Stimulated activated CD8-positive, alpha-beta memory T cell treated with anti-CD3 and anti-CD28 coated beads, Interleukin-7, amount 100 ng/mL, for 4 hours (primary cell): Measurements from ENCODE around the gene GDPD5.
"Not testable (repeated sequence)": the region's sequence is repeated elsewhere in the genome, so short reads cannot be mapped to it uniquely, and the experiment has no call there.

ENCODE experiments used
- DNase-seq, 2 donors: peaks; one replicate each; pipeline ENCODE4 v3.0.0-alpha.2; 2020; ENCODE audit warnings: low read depth in 2 of 2

GDPD5 gene

DNA sequence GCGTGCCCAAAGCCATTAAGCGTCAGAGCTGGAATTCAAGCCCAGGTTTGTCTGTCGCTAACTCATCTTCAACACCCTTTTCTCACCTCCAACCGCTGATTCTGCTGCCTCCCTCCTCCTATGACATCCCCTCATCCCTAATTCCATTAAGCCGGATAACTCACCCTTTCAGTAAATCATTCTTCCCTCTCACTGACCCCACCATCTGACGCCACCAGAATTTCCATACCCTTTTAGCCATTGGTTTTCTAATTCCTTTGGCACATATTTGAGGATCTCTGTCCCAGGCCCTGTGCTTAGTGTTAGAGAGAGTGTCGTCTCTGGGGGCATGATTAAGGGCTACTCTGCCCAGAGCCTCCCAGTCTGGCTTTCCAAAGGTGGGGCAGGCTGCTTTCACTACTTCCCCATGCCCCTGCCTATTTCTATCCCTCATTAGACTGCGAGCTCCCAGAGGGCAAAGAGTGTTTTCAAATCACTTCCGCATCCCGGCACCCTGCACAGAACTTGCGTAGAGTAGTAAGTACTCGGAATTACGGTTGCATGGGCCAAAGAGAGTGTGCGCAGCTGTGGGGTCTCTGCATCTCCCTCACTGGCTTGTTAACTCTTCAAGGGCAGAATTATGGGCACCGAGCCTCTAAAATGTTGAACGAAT, 96.6 kb downstream of the GDPD5 start:
- DNase-seq = no peak

DNA sequence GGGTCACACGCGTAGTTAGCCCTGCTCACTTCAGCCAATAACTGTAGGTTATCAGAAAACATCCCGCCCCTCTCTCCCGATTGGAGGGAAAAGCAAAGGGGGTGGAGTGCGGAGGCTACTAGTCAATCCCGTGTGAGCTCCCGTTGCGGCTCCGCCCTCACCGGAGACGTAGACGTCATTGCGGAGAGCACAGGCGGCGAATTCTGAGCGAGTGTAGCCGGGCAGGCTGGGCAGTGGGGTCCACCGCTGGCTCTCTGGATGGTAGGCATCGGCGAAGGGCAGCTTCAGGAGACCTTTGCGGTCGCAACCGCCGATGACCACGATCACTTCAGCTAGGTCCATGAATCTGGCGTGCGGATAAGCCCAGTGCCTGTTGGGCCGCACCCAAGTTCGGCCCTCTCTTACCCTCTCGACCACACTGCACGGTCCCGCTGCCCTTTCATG, 97.4 kb downstream of the GDPD5 start:
- DNase-seq = peak; percentile 39 to 66

DNA sequence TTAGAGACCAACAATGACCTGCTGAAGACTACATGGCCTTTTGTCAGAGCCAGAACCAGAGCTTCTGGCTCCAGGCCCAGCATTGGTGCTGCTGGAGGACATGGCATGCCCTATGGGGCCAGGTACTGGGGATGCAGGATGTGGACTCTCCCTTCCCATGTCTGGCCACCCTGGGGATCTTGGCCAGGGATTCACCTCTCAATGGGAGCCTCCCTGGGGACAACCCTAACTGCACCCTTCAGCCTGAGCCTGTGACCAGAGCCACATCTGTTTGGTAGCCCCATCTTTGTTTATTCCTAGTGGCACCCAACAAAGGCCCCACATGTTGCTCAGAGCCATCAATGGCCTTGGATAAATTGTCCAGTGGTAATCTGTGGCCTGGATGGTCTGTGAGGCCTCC, 98.6 kb downstream of the GDPD5 start:
- no peak for DNase-seq

DNA sequence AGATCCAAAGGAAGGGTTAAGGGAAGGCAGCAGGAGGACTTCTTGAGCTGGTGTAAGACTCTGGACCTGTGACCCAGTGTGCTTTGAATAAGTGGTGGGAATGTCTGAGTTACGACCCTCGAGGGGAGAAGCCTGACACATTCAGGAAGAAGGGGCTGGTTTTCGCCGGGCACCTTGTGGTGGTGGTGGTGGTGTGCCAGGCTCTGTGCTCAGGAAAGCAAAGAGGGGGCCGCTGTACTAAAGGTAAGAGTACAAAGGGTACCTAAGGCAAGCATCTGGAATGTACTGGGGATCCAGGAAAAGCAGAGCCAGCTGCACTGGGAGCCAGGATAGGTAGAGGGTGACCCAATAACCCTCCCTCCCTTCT, 99.0 kb downstream of the GDPD5 start:
- no peak for DNase-seq

DNA sequence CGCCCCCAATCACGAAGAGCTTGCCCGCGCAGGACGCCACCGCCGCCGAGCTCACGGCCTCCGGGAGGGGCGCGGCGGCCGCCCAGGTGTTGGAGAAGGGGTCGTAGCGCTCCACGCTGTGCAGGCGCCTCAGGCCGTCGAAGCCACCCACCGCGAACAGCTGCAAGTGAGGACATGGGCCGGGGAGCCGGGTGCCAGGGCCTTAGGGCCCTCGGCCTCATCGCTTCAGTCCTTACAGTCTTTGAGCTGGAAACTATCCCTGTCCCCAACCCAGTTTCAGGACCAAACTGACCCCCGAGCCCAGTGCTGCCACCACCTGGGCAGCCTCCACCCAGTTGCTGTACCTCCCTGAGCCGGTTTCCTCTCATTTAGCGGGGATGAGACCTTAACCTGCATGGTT, 100.3 kb downstream of the GDPD5 start:
- DNase-seq = no peak

DNA sequence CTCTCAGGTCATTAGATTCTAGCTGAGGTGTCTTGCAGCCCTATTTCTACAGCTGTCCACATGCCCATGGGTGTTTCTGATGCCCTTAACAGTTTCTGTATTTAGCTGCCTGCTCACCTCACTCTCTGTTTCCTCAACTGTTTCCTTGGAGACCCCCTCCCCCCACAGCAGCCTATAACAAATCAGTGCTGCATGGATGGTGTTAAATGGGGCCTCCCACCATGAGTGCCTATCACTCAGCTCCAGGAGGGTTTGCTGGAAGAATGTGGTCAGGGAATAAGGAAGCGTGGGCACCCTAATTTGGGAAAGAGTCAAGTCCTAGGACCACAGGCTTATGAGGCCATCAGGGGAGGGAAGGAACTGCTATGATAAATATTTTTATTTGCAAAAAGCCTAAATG, 101.3 kb downstream of the GDPD5 start:
- DNase-seq = no peak

DNA sequence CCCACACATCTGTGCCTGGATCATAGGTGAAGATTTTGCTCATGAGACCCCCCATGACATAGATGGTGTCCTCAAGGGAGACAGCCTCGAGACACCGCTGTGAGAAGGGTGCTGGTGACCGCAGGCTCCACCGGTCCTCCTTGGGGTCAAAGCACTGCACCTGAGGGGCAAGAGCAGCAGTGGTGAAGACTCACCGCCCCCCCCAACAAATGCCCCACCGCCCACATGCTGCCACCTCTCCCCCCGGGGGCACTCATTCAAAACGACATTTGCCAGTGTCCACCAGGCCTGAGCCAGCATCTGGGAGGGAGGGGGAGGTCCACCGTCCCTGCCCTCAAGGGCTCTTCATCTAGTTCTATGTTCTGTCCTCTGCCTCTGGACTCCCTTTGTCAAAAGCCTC, 102.0 kb downstream of the GDPD5 start:
- no peak for DNase-seq

DNA sequence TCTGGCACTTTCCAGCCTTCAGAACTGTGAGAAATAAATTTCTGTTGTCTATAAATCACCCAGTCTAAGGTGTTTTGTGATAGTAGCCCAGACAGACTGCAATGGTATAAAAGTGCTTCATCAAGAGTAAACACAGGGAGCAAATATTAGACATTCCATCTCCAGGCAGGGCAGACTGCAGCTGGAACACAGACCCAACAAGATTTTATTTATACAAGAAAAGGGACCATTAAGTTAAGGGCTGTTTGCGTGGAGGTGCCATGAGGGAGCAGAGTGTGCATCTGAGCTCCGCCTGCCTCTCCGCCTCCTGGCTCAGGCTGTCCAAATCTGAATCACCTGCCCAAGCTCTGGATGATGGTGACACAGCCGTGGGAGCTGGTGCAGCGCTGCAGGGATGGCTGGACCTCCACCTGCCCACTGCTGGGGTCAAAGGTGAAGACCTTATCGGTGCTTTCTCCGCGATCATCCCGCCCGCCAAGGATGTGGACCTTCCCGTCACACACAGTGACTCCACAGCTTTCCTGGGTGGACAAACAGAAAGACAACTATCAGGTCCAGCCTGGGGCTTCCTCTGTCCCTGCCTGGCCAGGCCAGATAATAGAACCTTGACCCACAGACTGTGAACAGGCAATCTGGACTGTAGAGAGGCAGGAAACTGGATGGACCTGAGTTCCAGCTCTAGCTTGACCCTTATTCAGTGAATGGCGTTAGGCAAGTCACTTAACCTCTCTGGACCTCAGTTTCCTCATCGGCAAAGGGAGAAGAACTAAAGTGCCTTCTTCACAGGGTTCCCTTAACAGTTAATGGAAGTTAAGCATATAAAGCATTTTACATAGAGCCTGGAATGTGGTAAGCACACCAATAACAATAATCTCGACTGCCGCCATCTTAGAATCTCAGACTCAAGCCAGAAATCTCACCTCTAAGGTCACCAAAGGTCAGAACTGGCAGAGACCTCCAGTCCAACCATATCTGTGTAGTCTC, 103.2 kb downstream of the GDPD5 start:
- DNase-seq = no peak

DNA sequence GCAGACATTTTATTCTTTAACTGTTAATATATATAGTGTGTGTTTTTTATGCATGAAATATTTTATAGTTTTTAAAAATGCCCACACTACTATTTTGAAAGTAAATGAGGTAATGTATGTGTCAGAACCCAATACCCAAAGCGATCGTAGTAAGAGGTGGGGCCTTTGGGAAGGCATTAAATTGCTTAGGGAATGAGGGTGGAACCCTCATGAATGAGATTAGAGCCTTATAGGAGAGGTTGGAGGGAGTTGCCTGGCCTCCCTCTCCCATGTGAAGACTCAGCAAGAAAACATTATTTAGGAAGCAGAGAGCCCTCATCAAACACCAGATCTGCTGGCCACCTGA, 103.9 kb downstream of the GDPD5 start:
- DNase-seq = no peak

DNA sequence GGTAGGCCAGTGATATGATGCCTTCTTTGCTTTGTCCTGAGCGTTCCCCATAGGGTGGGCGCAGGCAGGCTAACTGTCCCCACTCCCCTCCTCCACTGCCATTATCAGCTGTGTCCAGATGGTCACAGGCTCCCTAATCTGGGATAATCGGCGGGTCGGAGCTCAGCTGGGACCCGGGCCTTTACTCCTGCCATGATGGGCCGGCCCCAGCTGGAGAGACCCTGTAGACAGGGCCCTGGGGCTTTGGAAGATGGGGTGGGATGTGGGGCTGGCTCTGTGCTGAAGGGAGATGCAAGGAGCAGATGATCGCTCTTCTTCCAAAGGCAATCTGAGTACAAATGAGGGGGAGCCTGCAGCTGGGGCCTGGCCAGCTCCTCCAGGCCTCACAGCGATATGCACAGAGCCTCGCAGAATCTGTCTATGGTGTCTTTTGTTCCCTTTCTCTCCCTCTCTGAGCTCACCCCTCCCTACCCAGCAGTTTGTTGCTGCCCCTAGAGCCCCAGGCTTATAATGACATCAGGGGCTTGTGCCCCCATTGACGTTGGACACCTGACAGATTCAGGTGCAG, 104.6 kb downstream of the GDPD5 start:
- DNase-seq = no peak

DNA sequence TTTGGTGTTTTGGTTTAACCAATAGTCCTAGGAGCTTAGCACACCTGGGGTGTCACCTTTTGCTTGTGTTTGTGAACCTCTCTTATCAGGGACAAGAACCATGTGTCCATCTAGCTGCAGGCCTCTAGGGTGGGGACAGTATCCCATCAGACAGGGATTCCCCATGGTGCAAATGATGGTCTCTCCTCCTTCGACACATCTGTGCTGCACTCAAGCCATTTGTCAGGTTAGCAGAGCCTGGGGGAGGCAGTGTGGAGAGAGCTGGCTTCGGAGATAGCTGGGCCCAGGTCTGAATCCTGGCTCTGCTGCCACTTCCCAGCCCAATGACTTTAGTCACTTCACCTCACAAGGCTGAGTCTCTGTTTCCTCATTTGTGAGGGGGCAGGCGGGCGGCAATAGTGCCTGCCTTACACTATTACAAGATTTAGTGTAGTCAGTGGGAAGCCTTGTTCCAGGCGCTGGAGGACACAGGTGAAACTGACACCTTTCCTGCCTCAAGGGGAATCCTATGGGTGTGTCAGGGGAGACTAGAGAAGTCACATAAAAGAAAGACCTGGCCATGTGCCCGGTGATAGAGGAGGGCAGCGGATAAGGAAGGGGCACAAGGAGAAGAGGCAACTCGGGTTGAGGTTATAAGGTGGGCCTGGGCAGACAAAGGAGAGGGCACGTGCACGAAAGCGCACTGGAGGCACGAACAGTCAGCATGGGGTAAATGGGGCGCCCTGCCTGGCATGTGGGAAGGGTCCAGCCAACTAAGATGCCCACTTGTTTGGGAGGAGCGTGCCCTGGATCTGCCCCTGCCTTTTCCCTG, 105.3 kb downstream of the GDPD5 start:
- DNase-seq = no peak

DNA sequence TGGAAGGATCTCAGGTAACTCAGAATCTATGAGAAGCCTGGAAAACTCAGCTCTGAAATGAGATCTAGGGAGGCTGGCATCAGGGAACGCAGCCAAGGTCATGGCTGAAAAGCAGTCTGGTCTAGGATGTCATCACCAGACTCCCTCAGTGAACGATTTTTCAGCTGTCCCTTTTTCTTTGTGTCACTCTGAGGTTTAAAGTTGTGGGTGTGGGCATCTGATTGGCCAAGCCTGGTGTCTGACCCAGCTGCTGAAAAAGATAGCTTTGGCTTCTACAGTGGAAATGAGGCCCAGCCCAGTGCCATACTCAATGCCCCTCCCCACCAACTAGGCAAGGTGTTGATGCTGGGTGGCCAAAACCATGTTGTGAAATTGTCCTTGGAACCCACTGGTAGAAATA, 111.9 kb downstream of the GDPD5 start:
- DNase-seq = no peak

DNA sequence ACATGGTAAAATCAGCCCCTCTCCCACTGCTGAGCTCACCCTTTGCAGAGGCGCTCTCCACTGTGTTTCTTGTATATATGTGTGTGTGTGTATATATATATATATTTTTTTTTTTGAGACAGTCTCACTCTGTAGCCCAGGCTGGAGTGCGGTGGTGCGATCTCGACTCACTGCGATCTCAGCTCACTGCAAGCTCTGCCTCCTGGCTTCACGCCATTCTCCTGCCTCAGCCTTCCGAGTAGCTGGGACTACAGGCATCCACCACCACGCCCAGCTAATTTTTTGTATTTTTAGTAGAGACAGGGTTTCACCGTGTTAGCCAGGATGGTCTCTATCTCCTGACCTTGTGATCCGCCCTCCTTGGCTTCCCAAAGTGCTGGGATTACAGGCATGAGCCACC, 112.6 kb downstream of the GDPD5 start:
- DNase-seq = not testable (repeated sequence)

DNA sequence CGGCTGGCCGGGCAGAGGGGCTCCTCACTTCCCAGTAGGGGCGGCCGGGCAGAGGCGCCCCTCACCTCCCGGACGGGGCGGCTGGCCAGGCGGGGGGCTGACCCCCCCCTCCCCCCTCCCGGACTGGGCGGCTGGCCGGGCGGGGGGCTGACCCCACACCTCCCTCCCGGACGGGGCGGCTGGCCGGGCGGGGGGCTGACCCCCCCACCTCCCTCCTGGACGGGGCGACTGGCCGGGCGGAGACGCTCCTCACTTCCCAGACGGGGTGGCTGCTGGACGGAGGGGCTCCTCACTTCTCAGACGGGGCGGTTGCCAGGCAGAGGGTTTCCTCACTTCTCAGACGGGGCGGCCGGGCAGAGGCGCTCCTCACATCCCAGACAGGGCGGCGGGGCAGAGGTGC, 115.8 kb downstream of the GDPD5 start:
- DNase-seq = not testable (repeated sequence)

DNA sequence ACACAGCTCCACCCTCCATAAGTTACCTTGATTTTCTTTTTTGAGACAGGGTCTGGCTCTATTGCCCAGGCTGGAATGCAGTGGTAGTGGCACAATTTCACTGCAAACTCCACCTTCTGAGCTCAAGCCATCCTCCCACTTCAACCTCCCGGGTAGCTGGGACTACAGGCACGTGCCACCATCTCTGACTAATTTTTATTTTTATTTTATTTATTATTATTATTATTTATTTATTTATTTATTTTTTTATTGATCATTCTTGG, 116.9 kb downstream of the GDPD5 start:
- DNase-seq = no peak

DNA sequence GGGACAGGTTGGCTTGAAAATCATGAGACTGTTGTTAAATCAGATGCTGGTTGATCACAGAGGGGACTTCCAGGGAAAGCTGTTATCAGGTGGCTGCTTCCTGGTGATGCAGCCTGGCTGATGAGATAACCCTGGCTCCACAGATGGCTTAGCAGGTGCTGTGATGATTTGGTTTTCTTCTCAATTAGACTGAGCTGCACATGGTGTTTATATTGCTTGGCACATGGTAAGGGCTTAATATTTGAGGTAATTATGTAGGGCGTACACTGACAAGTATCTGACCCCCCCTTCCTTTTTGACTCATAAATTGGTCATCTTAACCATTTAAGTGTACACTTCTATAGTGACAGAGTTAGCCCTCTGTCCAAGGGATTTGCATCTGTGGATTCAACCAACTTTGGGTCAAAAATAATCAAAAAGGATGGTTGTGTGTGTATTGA, 119.4 kb downstream of the GDPD5 start:
- no peak for DNase-seq

DNA sequence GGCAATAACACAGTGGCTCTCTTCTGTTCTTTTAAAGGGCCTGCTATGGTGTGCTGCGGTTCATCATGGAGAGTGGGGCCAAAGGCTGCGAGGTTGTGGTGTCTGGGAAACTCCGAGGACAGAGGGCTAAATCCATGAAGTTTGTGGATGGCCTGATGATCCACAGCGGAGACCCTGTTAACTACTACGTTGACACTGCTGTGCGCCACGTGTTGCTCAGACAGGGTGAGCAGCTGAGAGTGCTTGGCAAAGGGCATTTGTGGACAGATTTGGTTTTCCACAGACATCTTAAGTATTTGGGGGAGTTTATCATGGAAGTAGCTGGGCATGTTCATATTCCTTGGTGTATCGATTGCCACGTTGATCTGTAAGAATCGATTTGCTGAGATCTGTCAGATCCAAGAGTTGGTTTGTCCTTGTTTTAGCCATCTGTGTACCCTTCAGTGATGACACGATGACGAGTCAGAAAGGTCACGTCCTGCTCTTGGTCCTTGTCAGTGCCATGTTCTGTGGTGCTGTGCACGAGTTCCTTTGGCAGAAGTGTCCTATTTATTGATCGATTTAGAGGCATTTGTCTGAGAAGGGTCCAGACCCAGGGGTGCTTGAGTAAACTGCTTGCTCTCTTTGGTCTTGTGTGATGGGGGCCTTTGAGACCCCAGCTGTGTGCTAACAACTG, 121.6 kb downstream of the GDPD5 start:
- DNase-seq = no peak

DNA sequence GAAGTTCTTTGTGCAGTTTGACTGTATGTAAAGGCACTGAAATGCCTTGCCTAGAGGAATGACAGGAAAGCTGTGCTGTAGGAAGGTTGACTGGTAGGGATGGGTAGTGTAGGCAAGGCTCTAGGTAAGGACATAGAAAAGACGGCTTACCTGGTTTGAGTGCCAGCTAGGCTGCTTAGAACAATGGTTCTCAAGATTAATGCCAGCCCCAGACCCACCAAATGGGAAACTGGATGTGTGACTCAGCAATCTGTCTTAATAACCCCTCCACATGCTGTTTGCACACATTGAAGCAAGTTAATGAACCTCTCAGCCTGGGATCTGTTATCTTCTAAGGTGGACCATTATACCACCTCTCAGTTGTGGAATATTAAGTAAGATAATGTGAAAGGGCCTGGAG, 122.7 kb downstream of the GDPD5 start:
- no peak for DNase-seq

DNA sequence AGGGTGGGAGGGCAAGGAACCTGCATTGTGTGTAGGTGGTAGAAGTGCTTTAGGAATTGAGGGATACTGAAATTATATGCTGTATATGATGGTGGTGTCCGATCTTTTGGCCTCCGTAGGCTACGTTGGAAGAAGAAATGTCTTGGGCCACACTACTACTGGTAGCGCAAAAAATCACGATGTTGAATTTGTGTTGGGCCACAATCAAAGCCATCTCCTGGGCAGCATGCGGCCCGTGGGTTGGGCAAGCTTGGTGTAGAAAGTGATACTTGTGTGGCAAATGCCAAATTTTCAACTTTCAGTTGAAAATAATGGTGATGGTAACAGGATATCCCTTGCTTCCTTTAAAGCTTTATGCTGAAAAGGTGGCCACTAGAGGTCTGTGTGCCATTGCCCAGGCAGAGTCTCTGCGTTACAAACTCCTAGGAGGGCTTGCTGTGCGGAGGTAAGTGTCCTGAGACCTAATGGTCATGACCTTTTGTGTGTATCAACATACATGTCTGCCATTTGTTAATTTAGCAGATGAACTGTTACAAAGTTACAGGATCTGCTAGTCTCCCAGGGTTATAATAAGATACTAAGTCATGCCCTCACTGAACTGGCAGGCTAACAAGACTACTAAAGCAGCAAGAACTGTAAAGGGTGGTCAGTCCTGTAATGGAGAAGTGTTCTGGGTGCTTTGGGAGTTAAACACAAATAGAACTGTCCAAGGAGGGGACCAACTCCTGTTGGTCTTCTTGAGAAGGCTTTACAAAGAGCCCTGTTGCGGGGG, 123.6 kb downstream of the GDPD5 start:
- no peak for DNase-seq

DNA sequence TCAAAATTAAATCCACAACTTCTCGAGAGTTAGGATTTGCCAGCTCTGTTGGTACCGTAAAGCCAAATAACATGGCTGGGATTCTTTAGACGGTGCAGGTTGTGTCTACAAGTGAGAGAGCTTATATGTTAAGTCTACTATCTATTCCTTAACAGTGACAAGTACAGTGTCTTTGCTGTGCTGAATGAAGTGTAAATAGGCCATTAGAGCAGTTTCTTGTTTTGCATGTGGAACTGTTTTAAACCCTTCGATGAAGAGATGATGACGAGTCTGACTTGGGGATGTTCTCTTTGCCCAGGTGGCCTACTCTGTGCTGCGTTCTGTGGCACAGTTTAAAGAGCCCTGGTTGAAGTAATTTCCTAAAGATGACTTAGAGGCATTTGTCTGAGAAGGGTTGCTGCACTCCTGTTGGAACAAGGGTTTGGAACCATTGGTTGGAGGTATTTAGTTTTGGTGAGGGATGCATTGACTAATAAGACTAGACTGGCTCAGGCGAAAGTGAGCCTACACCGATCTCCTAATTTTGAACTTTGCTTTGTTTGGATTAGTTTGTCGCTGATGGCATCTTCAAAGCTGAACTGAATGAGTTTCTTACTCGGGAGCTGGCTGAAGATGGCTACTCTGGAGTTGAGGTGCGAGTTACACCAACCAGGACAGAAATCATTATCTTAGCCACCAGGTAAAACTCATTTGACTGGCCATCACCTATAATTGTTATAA, 125.4 kb downstream of the GDPD5 start:
- no peak for DNase-seq
